Lung (tissue), 12 donors: ENCODE data around the gene DTNA. TPM values are rescaled to one million over a fixed set of nuclear protein-coding genes. Genes with fewer than 3 reads are reported as not detected.
A peak's percentile ranks its signal among the peaks of the same experiment; 100 is the strongest.

Experiments
- ATAC-seq: fragments of 200-7000 bp; cut with Tn5 transposase; one replicate; pipeline ENCODE4 v1.9.1; 2020; ENCODE audit warnings: moderate number of reproducible peaks; ENCODE audit not compliant: insufficient read depth, low FRiP score
- DNase-seq, 3 donors: peaks; one replicate each; pipeline ENCODE4 v3.0.0-alpha.2; 2013 to 2017
- H3K27ac ChIP-seq, 2 donors: one replicate each; pipeline ENCODE4 v1.5.1; 2013; ENCODE audit warnings: mild to moderate bottlenecking in 2 of 2, moderate library complexity in 2 of 2, control low read depth in 1 of 2, inconsistent platforms in 1 of 2, low read depth in 1 of 2, low read length in 1 of 2
- H3K27me3 ChIP-seq, 3 donors: one replicate each; pipeline ENCODE4 v1.5.1; 2013; ENCODE audit warnings: low read length in 2 of 3; ENCODE audit not compliant: control insufficient read depth in 3 of 3, insufficient read depth in 3 of 3
- H3K36me3 ChIP-seq, 4 donors: one replicate each; pipeline ENCODE4 v1.5.1; 2013; ENCODE audit warnings: low read length in 4 of 4, mild to moderate bottlenecking in 1 of 4, moderate library complexity in 1 of 4; ENCODE audit not compliant: control insufficient read depth in 4 of 4, insufficient read depth in 4 of 4
- H3K4me1 ChIP-seq, 5 donors: one replicate each; pipeline ENCODE4 v1.5.1; 2013; ENCODE audit warnings: low read length in 5 of 5, mild to moderate bottlenecking in 2 of 5, moderate library complexity in 1 of 5; ENCODE audit not compliant: control insufficient read depth in 5 of 5, insufficient read depth in 5 of 5
- H3K4me3 ChIP-seq: one replicate; pipeline ENCODE4 v1.5.1; 2013; ENCODE audit warnings: mild to moderate bottlenecking, control low read depth, moderate library complexity
- H3K9ac ChIP-seq, 2 donors: one replicate each; pipeline ENCODE4 v1.5.1; 2013; ENCODE audit warnings: low read length in 2 of 2, control low read depth in 1 of 2; ENCODE audit not compliant: insufficient read depth in 1 of 2
- H3K9me3 ChIP-seq, 4 donors: one replicate each; pipeline ENCODE4 v1.5.1; 2013; ENCODE audit warnings: low read length in 3 of 4, mild to moderate bottlenecking in 1 of 4, moderate library complexity in 1 of 4; ENCODE audit not compliant: control insufficient read depth in 4 of 4, insufficient read depth in 3 of 4
- CTCF ChIP-seq: IDR thresholded peaks from 2 replicates; pipeline ENCODE4 v1.5.1; 2012; ENCODE audit warnings: mild to moderate bottlenecking; ENCODE audit errors: control extremely low read depth, extremely low read depth
- WGBS, 2 donors: extraction: QIAGEN DNeasy Blood & Tissue Kit; methylation state at CpG; one replicate each; pipeline ENCODE4 v1.1.7; 2013; 5-methylcytosine and 5-hydroxymethylcytosine counted together
- polyA plus RNA-seq, 2 donors: library from polyadenylated mRNA; stranded (reverse); fragments of 200-250 nt; gene quantifications; one replicate each; pipeline ENCODE4 v1.2.1, GENCODE V29; 2013
- total RNA-seq, 2 donors: library from RNA; depleted of rRNA in 1 of 2; stranded (reverse); fragments of >200 nt in 1 of 2; gene quantifications; one replicate each; pipeline ENCODE4 v1.2.1, GENCODE V29; 2014 to 2021
- donor health status: control.
- donor health status: control.
- donor health status: Bipolar disorder and iron deficiency.
- donor health status: healthy.
- donor health status: DM: yes; HTN: yes; CAD: no.

The DTNA gene
- total and polyA plus RNA-seq, 4 donors: 5.0 to 23.8 (median 12.9) TPM

GRCh38 chr18:34764451-34764850 lies 54.4 kb downstream of the DTNA start:
- Histone ChIP-seq H3K4me3 (no peak overlapping the region), H3K27ac (no peak overlapping the region), H3K27me3 (no peaks in the 10 kb centered on the region), H3K4me1 (peaks cover 0 to 10% (median 7%) of the 10 kb centered on the region in 5 donors), H3K9ac (no peak overlapping the region), H3K9me3 (no peaks in the 10 kb centered on the region), H3K36me3 (peaks cover 0 to 2% (median 0%) of the 10 kb centered on the region in 4 donors)
- TF ChIP-seq CTCF: no peak
- ATAC-seq: no peak
- WGBS, 2 donors: 71 to 83% methylated on average over 4 of the region's 4 CpGs
- DNase-seq: no peak

- H3K27ac ChIP-seq: no peak overlapping the region
- H3K4me1 ChIP-seq: peaks cover 0 to 10% (median 7%) of the 10 kb centered on the region in 5 donors
- no peak overlapping the region for H3K4me3 ChIP-seq
- peaks cover 0 to 2% (median 0%) of the 10 kb centered on the region in 4 donors for H3K36me3 ChIP-seq
- H3K9ac ChIP-seq: no peak overlapping the region
- ATAC-seq: no peak
- H3K27me3 ChIP-seq: no peaks in the 10 kb centered on the region
- 75 to 82% methylated on average over 1 of the region's 1 CpG for WGBS, 2 donors
- TF ChIP-seq CTCF: no peak
- DNase-seq: peak in 2 of 3 donors; percentile 73 to 83
- no peaks in the 10 kb centered on the region for H3K9me3 ChIP-seq
Observed at GRCh38 chr18:34767601-34768027, 57.5 kb downstream of the DTNA start.

GRCh38 chr18:34771958-34772357 lies 61.9 kb downstream of the DTNA start:
- 85 to 89% methylated on average over 1 of the region's 1 CpG for WGBS, 2 donors
- Histone ChIP-seq H3K36me3 (no peaks in the 10 kb centered on the region), H3K9me3 (no peaks in the 10 kb centered on the region), H3K27ac (peak overlapping the region in 1 of 2 donors; percentile 6), H3K4me1 (peaks cover 0 to 14% (median 5%) of the 10 kb centered on the region in 5 donors), H3K4me3 (no peak overlapping the region), H3K27me3 (no peaks in the 10 kb centered on the region), H3K9ac (no peak overlapping the region)
- TF ChIP-seq CTCF: no peak
- no peak for ATAC-seq
- DNase-seq: no peak

GRCh38 chr18:34772887-34773286 lies 62.8 kb downstream of the DTNA start:
- ATAC-seq: no peak
- peak overlapping the region in 1 of 2 donors; percentile 65 for H3K27ac ChIP-seq
- WGBS, 2 donors: 17 to 40% methylated on average over 2 of the region's 2 CpGs

More at GRCh38 chr18:34772887-34773286, 62.8 kb downstream of the DTNA start:
- H3K9me3 ChIP-seq: no peaks in the 10 kb centered on the region
- TF ChIP-seq CTCF: no peak
- no peak overlapping the region for H3K4me3 ChIP-seq
- H3K27me3 ChIP-seq: no peaks in the 10 kb centered on the region
- H3K36me3 ChIP-seq: no peaks in the 10 kb centered on the region
- peaks cover 0 to 13% (median 5%) of the 10 kb centered on the region in 5 donors for H3K4me1 ChIP-seq
- H3K9ac ChIP-seq: no peak overlapping the region
- no peak for DNase-seq
